Small intestine (tissue), 7 donors: ENCODE measurements around the gene UBA1. TPM values are rescaled to one million over a fixed set of nuclear protein-coding genes. Genes with fewer than 3 reads are reported as not detected.

Source experiments
- DNase-seq, 2 donors: peaks; one replicate each; pipeline versions ENCODE4 v3.0.0 to v3.0.0-alpha.2; 2013
- FAIRE-seq: peaks from 2 replicates; lab custom pipeline; 2012; peaks lifted over from hg19 to GRCh38; lab: Jason Lieb, UNC
- H3K27ac ChIP-seq, 3 donors: one replicate each; pipeline ENCODE4 v1.5.1; 2013; ENCODE audit warnings: low read length in 2 of 3, mild to moderate bottlenecking in 2 of 3, control low read depth in 1 of 3, inconsistent platforms in 1 of 3, low read depth in 1 of 3, moderate library complexity in 1 of 3
- H3K27me3 ChIP-seq, 3 donors: one replicate each; pipeline ENCODE4 v1.6.1; 2013; ENCODE audit warnings: low read length in 3 of 3, inconsistent platforms in 1 of 3; ENCODE audit not compliant: control insufficient read depth in 3 of 3, insufficient read depth in 3 of 3
- H3K36me3 ChIP-seq, 3 donors: one replicate each; pipeline ENCODE4 v1.6.1; 2013; ENCODE audit warnings: low read length in 3 of 3, inconsistent platforms in 1 of 3, low read depth in 1 of 3, mild to moderate bottlenecking in 1 of 3, moderate library complexity in 1 of 3; ENCODE audit not compliant: control insufficient read depth in 3 of 3, insufficient read depth in 2 of 3
- H3K4me1 ChIP-seq, 3 donors: one replicate each; pipeline ENCODE4 v1.6.1; 2013; ENCODE audit warnings: low read length in 2 of 3, inconsistent platforms in 1 of 3, low read depth in 1 of 3, mild to moderate bottlenecking in 1 of 3, moderate library complexity in 1 of 3; ENCODE audit not compliant: control insufficient read depth in 3 of 3, insufficient read depth in 2 of 3
- H3K4me3 ChIP-seq, 3 donors: one replicate each; pipeline ENCODE4 v1.5.1; 2013; ENCODE audit warnings: low read length in 3 of 3, control low read depth in 1 of 3, inconsistent platforms in 1 of 3, low read depth in 1 of 3, mild to moderate bottlenecking in 1 of 3, moderate library complexity in 1 of 3
- H3K9me3 ChIP-seq, 2 donors: one replicate each; pipeline ENCODE4 v1.6.1; 2013; ENCODE audit warnings: low read depth in 1 of 2, low read length in 1 of 2; ENCODE audit not compliant: control insufficient read depth in 2 of 2, insufficient read depth in 1 of 2
- WGBS, 3 donors: extraction: QIAGEN DNeasy Blood & Tissue Kit; methylation state at CpG; one replicate each; pipeline ENCODE4 v1.1.7; 2013; 5-methylcytosine and 5-hydroxymethylcytosine counted together
- polyA plus RNA-seq, 4 donors: library from polyadenylated mRNA; stranded (reverse) in 3 of 4; unstranded in 1 of 4; fragments of 200-250 nt in 3 of 4; fragments of 120-200 nt in 1 of 4; gene quantifications; one replicate each; pipeline versions ENCODE4 v1.2.1 to v1.2.3, GENCODE V29; 2013
- donor health status: healthy with polysubstance abuse.
- donor health status: control.
- donor health status: control.
- donor health status: Bipolar disorder and iron deficiency.
- donor health status: healthy.

UBA1 gene
- polyA plus RNA-seq, 4 donors: 90.5 to 148 (median 98.3) TPM

DNA sequence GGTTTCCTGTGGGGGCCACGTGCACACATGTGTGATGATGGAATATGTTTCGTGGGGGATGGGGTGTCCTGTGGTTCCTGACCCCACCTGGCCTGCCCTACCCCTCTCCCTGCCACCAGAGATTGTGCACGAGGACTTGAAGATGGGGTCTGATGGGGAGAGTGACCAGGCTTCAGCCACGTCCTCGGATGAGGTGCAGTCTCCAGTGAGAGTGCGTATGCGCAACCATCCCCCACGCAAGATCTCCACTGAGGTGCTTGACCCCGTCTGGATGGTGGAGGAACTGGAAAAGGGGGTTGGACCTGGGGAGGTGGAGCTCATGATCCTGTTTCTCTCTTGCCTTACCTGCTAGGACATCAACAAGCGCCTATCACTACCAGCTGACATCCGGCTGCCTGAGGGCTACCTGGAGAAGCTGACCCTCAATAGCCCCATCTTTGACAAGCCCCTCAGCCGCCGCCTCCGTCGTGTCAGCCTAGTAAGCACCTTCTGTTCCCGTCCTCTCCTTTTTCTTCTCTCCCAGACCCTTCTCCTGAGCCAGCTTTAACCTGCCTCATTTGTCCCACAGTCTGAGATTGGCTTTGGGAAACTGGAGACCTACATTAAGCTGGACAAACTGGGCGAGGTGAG lies 30.8 kb downstream of the UBA1 start:
- FAIRE-seq (no peak), DNase-seq (no peak)
- H3K4me1 ChIP-seq: peaks cover 0 to 12% (median 6%) of the 10 kb centered on the region in 3 donors
- no peaks in the 10 kb centered on the region for H3K27me3 ChIP-seq
- H3K4me3 ChIP-seq: no peak overlapping the region
- H3K27ac ChIP-seq: no peak overlapping the region
- 92 to 97% (median 94%) methylated on average over 11 to 17 of the region's 17 CpGs for WGBS, 3 donors
- H3K36me3 ChIP-seq: peaks cover 8 to 63% (median 17%) of the 10 kb centered on the region in 3 donors
- H3K9me3 ChIP-seq: no peaks in the 10 kb centered on the region

DNA sequence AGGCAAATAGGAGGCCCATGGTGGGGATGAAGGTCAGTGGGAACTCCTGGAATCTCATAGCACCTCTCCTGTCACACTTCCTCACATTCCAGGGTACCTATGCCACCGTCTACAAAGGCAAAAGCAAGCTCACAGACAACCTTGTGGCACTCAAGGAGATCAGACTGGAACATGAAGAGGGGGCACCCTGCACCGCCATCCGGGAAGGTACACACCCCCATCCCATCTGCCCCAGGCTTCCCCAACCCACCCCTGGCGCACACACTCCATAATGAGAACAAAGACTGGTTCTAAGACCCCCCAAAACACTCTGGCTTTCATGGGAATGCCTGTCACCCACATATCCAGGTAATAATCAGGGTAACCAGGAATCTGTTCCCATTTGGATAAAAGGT lies 31.3 kb downstream of the UBA1 start:
- H3K4me1 ChIP-seq: peaks cover 0 to 11% (median 6%) of the 10 kb centered on the region in 3 donors
- H3K36me3 ChIP-seq: peaks cover 8 to 68% (median 17%) of the 10 kb centered on the region in 3 donors
- FAIRE-seq (no peak), DNase-seq (no peak)
- WGBS, 3 donors: 93 to 98% (median 97%) methylated on average over 3 to 4 of the region's 4 CpGs
- no peak overlapping the region for H3K4me3 ChIP-seq
- no peaks in the 10 kb centered on the region for H3K27me3 ChIP-seq
- no peaks in the 10 kb centered on the region for H3K9me3 ChIP-seq
- no peak overlapping the region for H3K27ac ChIP-seq

DNA sequence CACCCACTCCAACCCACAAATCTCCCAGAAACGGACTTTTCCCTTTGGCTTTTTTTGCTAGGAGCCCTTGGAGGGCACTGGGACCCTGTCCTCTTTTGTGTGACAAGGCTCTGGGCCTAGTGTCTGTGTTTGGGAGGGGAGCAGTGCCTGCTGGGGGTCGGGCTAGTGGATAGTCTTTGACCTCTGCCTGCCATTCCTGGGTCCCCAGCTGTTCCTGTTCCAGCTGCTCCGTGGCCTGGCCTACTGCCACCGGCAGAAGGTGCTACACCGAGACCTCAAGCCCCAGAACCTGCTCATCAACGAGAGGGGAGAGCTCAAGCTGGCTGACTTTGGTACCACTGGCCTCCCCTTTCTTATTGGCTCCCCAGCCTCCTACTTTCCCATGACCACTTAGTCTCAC lies 32.4 kb downstream of the UBA1 start:
- Histone ChIP-seq H3K27ac (no peak overlapping the region), H3K4me3 (no peak overlapping the region), H3K27me3 (no peaks in the 10 kb centered on the region), H3K4me1 (peaks cover 0 to 4% (median 0%) of the 10 kb centered on the region in 3 donors), H3K9me3 (no peaks in the 10 kb centered on the region), H3K36me3 (peaks cover 8 to 69% (median 17%) of the 10 kb centered on the region in 3 donors)
- DNase-seq (no peak), FAIRE-seq (no peak)
- WGBS, 3 donors: 83 to 90% (median 87%) methylated on average over 4 to 6 of the region's 6 CpGs

DNA sequence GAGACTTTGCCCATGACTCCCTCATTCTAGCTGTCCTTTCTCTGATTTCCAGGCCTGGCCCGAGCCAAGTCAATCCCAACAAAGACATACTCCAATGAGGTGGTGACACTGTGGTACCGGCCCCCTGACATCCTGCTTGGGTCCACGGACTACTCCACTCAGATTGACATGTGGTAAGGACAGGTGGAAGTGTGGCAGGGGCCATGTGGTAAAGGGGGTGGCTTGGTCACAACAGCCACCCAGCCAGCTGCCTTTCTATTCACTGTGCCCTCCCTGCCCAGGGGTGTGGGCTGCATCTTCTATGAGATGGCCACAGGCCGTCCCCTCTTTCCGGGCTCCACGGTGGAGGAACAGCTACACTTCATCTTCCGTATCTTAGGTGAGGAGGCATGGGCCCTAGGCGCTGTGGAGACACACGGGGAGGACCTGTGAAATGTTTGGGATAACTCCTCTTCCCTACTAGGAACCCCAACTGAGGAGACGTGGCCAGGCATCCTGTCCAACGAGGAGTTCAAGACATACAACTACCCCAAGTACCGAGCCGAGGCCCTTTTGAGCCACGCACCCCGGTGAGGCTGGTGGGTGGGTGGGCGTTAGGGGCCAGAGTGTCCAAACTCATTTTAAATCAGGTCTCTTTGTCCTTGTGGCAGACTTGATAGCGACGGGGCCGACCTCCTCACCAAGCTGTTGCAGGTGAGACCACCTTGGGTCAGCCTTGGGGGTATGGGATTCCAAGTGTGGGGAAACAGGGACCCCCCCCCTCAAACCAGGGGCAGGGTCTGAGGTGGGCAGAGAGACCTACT lies 33.1 kb downstream of the UBA1 start:
- 92 to 93% (median 93%) methylated on average over 19 of the region's 19 CpGs for WGBS, 3 donors
- DNase-seq: no peak
- H3K36me3 ChIP-seq: peaks cover 8 to 64% (median 17%) of the 10 kb centered on the region in 3 donors
- no peak overlapping the region for H3K27ac ChIP-seq
- H3K4me1 ChIP-seq: no peaks in the 10 kb centered on the region
- no peaks in the 10 kb centered on the region for H3K27me3 ChIP-seq
- no peak overlapping the region for H3K4me3 ChIP-seq
- no peak for FAIRE-seq
- no peaks in the 10 kb centered on the region for H3K9me3 ChIP-seq

DNA sequence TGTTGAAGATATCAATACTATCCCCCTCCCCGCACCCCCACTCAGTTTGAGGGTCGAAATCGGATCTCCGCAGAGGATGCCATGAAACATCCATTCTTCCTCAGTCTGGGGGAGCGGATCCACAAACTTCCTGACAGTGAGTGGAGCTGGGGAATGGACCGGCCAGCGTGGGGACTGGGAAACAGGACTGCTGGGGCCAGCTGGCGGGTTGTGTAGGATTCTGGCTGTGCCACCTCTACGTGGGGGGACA lies 33.6 kb downstream of the UBA1 start:
- no peak overlapping the region for H3K4me3 ChIP-seq
- peaks cover 8 to 61% (median 17%) of the 10 kb centered on the region in 3 donors for H3K36me3 ChIP-seq
- DNase-seq (no peak), FAIRE-seq (no peak)
- peaks cover 0 to under 1% (median 0%) of the 10 kb centered on the region in 3 donors for H3K4me1 ChIP-seq
- 90 to 97% (median 95%) methylated on average over 9 of the region's 9 CpGs for WGBS, 3 donors
- no peak overlapping the region for H3K27ac ChIP-seq
- no peaks in the 10 kb centered on the region for H3K9me3 ChIP-seq
- H3K27me3 ChIP-seq: no peaks in the 10 kb centered on the region

DNA sequence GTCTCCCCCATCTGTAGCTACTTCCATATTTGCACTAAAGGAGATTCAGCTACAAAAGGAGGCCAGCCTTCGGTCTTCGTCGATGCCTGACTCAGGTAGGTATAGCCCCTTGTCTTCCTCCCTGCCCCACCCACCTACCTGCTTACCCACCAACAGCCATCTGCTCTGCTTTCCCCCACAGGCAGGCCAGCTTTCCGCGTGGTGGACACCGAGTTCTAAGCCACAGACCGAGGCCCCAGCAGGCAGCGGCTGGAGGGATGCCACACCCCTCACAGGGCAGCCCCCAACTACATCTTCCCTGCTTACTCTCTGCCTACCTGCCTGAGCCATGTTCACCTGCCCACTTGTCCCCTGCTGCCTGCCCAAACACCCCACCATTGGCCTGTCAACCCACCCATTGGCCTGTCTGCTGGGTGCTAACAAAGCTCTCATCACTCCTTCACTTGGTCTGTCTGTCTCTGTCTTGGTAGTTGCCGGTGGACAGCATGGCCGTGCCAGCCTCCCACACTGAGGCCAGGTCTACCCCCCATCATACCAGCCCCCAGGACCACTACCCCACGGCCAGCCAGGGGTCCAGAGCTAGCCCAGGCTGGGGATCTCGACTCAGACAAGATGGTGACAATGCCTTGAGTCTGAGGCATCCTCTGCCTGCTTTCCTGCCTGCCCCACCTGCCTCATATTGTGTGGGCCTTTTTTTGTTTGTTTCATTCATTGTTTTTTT lies 35.1 kb downstream of the UBA1 start:
- Histone ChIP-seq H3K4me3 (no peak overlapping the region), H3K9me3 (no peaks in the 10 kb centered on the region), H3K27me3 (no peaks in the 10 kb centered on the region), H3K4me1 (peaks cover 0 to 5% (median 0%) of the 10 kb centered on the region in 3 donors), H3K36me3 (peaks cover 8 to 51% (median 17%) of the 10 kb centered on the region in 3 donors), H3K27ac (no peak overlapping the region)
- DNase-seq (no peak), FAIRE-seq (no peak)
- WGBS, 3 donors: 92 to 95% (median 95%) methylated on average over 12 of the region's 12 CpGs

DNA sequence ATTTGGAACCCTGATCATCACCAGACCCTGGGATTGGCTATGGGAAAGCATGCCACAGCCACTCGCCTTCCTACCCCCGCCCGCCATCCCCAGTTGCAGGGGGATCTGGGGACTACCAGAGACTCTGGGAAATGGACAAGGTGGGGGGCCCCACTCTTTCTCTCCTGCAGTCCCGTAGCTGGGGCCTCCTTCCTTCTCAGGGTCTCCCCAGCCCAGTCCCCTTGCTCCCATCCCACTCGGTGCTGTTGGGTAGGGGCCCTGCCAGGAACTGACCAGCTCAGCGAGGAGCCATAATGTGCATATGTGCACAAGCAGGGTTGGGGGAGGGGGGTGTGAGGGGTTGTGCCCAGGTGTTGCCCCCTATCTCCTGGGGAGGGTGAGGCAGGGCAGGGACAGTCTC lies 35.8 kb downstream of the UBA1 start:
- WGBS, 3 donors: 92 to 97% (median 93%) methylated on average over 5 to 6 of the region's 6 CpGs
- peaks cover 0 to 5% (median 0%) of the 10 kb centered on the region in 3 donors for H3K4me1 ChIP-seq
- DNase-seq: no peak

DNA sequence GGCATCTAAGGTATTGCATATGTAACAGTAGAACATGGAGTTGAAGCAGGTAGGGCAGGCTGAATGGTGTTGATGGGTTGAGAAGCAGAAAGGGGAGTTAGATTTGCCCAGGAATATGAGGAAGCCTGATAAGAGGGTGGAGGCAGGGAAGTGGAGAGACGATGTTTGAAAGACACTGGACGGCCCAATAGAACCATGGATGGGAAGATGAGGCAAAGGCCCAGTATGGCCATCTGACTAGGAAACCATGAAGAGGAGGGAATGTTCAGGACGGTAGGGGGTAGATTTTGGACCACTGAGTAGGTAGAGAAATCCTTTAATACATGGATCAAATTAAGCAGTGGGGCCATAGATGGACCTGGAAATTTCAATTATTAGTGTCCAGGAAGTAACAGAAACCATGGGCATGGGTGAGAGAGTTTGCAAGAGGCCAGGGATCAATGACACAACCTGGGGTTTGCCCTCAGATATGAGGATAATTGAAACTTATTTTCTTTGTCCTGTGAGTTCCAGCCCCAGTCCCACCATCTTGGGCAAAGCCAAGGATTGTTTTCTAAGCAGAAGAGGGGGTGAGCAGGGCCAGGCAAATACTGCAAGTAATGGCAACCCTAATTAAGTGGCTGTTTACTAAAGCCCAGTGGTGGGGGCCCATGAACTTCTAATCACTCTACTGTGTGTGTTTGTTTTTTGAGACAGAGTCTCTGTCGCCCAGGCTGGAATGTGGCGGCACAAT lies 36.7 kb downstream of the UBA1 start:
- FAIRE-seq (no peak), DNase-seq (no peak)
- Histone ChIP-seq H3K4me1 (peaks cover 0 to 5% (median 0%) of the 10 kb centered on the region in 3 donors), H3K27me3 (no peaks in the 10 kb centered on the region), H3K9me3 (no peaks in the 10 kb centered on the region), H3K36me3 (peaks cover 6 to 37% (median 10%) of the 10 kb centered on the region in 3 donors), H3K27ac (no peak overlapping the region), H3K4me3 (no peak overlapping the region)
- WGBS, 3 donors: 68 to 85% (median 84%) methylated on average over 5 of the region's 5 CpGs

More for the DNA sequence above, 35.8 kb downstream of the UBA1 start:
- Histone ChIP-seq H3K27me3 (no peaks in the 10 kb centered on the region), H3K36me3 (peaks cover 6 to 44% (median 13%) of the 10 kb centered on the region in 3 donors), H3K27ac (no peak overlapping the region), H3K4me3 (no peak overlapping the region), H3K9me3 (no peaks in the 10 kb centered on the region)
- no peak for FAIRE-seq
